ENCODE results near the gene CHAD. TPM values are rescaled to one million over a fixed set of nuclear protein-coding genes. Genes with fewer than 3 reads are reported as not detected.
"Not testable (repeated sequence)": the region's sequence is repeated elsewhere in the genome, so short reads cannot be mapped to it uniquely, and the experiment has no call there.

CHAD gene
- total and polyA plus RNA-seq, 2 experiments from 2014 or later: 2.5 TPM; not detected in 1

GRCh38 chr17:50479522-50480141 lies 11.0 kb upstream of the CHAD start:
- Histone ChIP-seq H3K27me3 (no peaks in the 10 kb centered on the region), H3K36me3 (peaks cover 2% of the 10 kb centered on the region), H3K9me3 (ENCODE audit: low read depth) (no peaks in the 10 kb centered on the region), H3K27ac (peak overlapping the region; percentile 86), H3K4me1 (ENCODE audit: low read depth) (peaks cover 2% of the 10 kb centered on the region), H3K4me3 (peak overlapping the region; percentile 59)
- peak; percentile 86 to 89 for DNase-seq (ENCODE audit: low read depth in 1 of 2, low spot score in 1 of 2)
- peak; percentile 52 for TF ChIP-seq CTCF (IDR thresholded peaks at IDR 0.05; ENCODE audit: low read depth, low read length)

GRCh38 chr17:50478391-50479381 lies 10.0 kb upstream of the CHAD start, which contains the start of gene RSAD1:
Gene RSAD1 (plus strand): TSS chr17:50478860. CDS start chr17:50478885, 25 bp downstream.
- no peaks in the 10 kb centered on the region for H3K9me3 ChIP-seq (ENCODE audit: low read depth)
- H3K27ac ChIP-seq: peak within 1 kb of the TSS; percentile 86
- peak; percentile 93 to 96 for DNase-seq (ENCODE audit: low read depth in 1 of 2, low spot score in 1 of 2)
- H3K4me1 ChIP-seq (ENCODE audit: low read depth): peaks cover 2% of the 10 kb centered on the region
- peak; percentile 78 for TF ChIP-seq CTCF (IDR thresholded peaks at IDR 0.05; ENCODE audit: low read depth, low read length)
- H3K36me3 ChIP-seq: no peaks in the 10 kb centered on the region
- no peaks in the 10 kb centered on the region for H3K27me3 ChIP-seq
- peak within 1 kb of the TSS; percentile 59 for H3K4me3 ChIP-seq

- no peak for TF ChIP-seq CTCF (IDR thresholded peaks at IDR 0.05; ENCODE audit: low read depth, low read length)
- Histone ChIP-seq H3K4me3 (no peak overlapping the region), H3K27ac (peak overlapping the region; percentile 86), H3K4me1 (ENCODE audit: low read depth) (peaks cover 2% of the 10 kb centered on the region), H3K36me3 (peaks cover 1% of the 10 kb centered on the region), H3K9me3 (ENCODE audit: low read depth) (no peaks in the 10 kb centered on the region), H3K27me3 (no peaks in the 10 kb centered on the region)
- DNase-seq (ENCODE audit: low read depth in 1 of 2, low spot score in 1 of 2): no peak
Measured at GRCh38 chr17:50477976-50478375, 9.3 kb upstream of the CHAD start.

- no peak for DNase-seq (ENCODE audit: low read depth in 1 of 2, low spot score in 1 of 2)
- Histone ChIP-seq H3K9me3 (ENCODE audit: low read depth) (no peaks in the 10 kb centered on the region), H3K27ac (no peak overlapping the region), H3K36me3 (peaks cover 5% of the 10 kb centered on the region), H3K4me3 (no peak overlapping the region), H3K27me3 (no peaks in the 10 kb centered on the region), H3K4me1 (ENCODE audit: low read depth) (peaks cover 2% of the 10 kb centered on the region)
- no peak for TF ChIP-seq CTCF (IDR thresholded peaks at IDR 0.05; ENCODE audit: low read depth, low read length)
Measured at GRCh38 chr17:50476545-50477315, 8.1 kb upstream of the CHAD start.

- not testable (repeated sequence) for H3K27me3 ChIP-seq; H3K27ac ChIP-seq; H3K4me3 ChIP-seq; H3K9me3 ChIP-seq (ENCODE audit: low read depth); H3K4me1 ChIP-seq (ENCODE audit: low read depth); DNase-seq (ENCODE audit: low read depth in 1 of 2, low spot score in 1 of 2); H3K36me3 ChIP-seq
Measured at GRCh38 chr17:50475775-50476544, 7.3 kb upstream of the CHAD start.
